Measurements from ENCODE around the gene LIPC.

- no peak for TF ChIP-seq POLR2A (IDR thresholded peaks at IDR 0.05)
- TF ChIP-seq CTCF (IDR thresholded peaks at IDR 0.05): no peak
These were observed 153.1 kb downstream of the LIPC start for GRCh38 chr15:58584789-58585461.
